HTR-8/SVneo (cell line): ENCODE measurements around the gene FOXO3.

Experiments
- DNase-seq: peaks from one replicate; pipeline ENCODE4 v3.0.0; 2011; ENCODE audit warnings: low spot score, mixed read lengths; ENCODE audit not compliant: insufficient read length
- FAIRE-seq: peaks from 2 replicates; lab custom pipeline; 2011; peaks lifted over from hg19 to GRCh38; lab: Jason Lieb, UNC

The FOXO3 gene

DNA sequence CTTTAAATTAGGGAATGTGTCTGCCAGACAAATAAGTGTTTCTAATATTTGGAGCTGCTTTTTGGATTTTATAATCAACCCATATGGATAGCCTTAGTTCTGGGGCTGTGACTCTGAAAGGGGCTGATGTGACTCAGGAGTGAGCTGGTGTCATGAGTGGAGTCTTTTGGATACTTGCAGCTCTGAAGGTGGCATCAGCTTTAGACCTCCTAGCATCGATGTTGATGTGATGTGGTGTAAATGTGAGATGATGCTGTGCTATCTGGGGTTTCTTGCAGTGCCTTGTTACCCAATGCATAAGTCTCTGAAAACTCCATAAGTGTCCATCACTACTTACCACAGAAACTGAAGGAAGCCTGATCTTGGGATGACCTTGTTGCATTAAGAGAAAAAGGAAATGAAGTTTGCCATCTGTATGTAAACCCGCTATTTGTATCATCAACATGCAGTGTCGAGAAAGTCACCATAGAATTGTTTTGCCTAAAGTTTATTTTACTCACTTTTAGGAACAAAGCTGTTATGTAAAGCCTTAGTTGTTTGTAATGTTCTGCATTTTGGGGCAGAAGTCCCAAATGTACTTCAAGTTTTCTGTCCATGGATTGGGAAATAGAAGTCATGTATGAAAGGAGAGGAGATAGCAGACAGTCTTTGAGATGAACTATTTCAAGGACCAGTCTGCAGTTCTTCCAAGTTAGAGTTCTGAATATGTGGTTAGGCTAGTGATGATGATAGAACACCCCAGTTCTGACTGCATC is 8.0 kb downstream of the FOXO3 start:
- no peak for FAIRE-seq
- DNase-seq: no peak

GRCh38 chr6:108570517-108570916 is 9.8 kb downstream of the FOXO3 start:
- FAIRE-seq: no peak
- no peak for DNase-seq

GRCh38 chr6:108574457-108575141 is 13.9 kb downstream of the FOXO3 start:
- no peak for DNase-seq
- no peak for FAIRE-seq

DNA sequence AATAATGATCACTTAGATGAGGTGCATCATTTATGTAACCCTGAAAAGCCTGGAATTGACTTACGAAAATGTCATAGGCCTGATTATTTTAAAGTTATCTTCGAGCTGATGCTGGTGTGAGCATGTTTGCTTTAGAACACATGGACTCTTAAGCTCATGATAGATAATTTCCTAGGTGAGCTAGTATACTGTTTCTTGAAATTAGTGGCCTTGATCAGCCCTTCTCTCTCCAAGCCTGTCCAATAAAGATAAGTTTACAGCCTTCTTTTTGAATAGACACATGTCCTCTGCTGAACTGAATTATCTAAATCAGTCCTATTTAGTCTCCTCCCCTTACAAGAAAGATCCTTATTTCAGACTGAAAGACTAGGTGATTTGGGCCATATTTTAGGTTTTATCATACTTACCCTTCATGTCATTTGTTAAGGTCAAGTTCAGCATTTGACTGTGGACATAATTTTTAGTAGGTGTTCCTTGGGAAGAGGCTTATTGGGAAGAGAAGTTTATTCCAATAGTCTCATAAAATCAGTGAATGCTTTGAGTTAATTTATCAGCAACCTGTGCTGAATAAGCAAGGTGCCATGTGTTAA is 15.3 kb downstream of the FOXO3 start:
- DNase-seq (no peak), FAIRE-seq (no peak)

DNA sequence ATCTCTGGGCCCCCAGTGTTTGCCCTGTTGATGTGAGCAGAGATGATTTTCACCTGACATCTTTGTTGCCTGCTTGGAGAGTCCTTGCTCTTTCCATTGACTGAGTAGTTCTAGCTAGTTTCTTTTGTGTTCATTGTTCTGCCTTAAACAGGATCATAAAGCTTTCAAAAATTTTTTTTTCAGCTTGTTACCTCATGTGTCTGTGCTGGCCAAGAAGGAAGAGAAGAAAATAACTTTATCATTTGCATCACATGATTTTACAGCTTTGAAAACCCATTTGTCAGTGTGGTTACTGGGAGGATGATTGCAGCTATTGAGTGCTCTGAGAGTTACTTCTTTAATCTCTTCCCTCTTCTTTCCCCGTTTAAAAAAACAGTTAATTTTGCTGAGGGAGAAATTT is 16.0 kb downstream of the FOXO3 start:
- DNase-seq (no peak), FAIRE-seq (no peak)

- FAIRE-seq (no peak), DNase-seq (no peak)
These were observed 17.4 kb downstream of the FOXO3 start for GRCh38 chr6:108578166-108578565.

DNA sequence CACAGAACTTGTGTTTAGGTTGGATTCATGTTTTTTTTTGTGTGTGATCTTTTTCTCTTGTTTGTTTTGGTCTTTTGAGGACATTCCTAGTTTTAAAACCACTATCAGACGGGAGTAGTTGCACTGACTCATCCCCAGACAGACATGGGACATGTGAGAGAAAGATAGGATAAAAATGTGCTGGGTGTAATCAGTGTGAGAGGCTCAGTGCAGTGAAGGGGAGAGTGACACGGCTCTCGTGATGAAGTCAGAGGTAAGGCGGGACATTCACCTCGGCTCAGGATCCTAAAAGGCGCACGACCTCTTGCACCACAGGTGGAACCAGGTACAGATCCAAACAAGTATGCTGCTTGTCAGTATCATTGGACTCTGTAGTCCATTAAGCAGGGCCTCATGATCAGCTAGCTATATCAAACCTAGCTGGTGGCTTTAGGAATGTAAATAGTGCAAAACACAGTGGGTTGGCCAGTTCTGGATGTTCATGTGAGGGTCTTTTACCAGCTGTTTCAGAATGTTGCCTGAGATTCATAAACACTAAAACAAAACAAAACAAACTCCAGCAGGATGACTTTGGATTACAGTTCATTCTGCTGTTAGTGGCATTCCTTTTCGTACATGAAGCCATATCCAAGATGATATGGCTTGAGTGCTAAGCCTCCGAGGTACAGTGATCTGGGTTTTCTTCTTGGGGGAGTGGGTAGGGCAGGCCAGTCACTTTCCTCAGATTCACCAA is 18.0 kb downstream of the FOXO3 start:
- DNase-seq (no peak), FAIRE-seq (no peak)

DNA sequence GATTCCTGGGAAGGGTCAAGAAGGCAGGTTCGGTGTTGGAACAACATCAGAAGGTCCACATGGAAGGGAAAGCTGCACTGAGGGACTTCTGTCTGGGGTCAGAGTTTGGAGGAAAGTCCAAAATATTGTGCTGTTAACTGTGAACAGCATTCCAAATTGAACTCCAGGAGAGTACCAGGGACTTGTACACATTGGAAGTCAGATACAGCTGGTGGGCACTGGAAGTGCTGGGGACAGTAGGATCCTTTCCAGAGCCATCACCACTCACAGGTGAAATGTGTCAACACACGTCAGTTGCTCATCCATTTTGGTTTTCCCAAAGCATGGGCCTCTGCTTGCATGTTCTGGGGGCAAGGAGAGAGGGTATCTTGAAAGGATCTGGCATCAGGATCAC is 18.6 kb downstream of the FOXO3 start:
- no peak for DNase-seq
- no peak for FAIRE-seq

- DNase-seq (no peak), FAIRE-seq (no peak)
These were observed 19.9 kb downstream of the FOXO3 start for GRCh38 chr6:108580646-108581045.

DNA sequence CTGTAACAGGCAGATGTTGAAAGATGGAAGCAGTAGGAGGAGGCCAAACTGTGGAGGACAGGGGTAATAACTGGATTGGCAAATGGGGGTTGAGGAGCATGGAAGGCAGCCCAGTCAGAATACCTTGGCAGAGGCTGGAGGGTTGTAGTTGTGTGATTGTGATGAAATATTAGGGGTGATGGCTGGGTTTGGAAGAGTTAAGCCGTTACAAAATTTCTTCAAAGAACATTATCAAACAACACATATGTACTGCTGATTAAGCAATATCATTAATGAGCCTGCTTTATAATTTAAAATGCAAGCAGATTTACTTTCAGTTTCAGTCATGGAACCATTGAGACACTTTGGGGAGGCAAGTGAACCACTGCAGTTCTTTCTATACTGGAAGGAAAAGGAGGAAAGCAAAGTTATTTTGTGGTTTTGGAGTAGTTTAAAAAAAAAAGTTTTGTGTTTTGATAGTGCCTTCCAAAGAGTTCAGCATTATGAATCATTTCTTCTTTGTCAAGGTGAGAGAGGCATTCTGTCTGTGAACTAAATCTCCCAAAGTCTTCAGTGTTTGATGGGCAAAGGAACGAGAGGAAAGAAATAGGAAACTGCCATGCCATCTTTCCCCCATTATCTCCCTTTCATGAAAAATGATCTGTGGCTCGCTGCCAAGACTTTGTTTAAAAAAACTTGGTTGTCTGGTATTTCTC is 20.7 kb downstream of the FOXO3 start:
- DNase-seq (no peak), FAIRE-seq (no peak)

DNA sequence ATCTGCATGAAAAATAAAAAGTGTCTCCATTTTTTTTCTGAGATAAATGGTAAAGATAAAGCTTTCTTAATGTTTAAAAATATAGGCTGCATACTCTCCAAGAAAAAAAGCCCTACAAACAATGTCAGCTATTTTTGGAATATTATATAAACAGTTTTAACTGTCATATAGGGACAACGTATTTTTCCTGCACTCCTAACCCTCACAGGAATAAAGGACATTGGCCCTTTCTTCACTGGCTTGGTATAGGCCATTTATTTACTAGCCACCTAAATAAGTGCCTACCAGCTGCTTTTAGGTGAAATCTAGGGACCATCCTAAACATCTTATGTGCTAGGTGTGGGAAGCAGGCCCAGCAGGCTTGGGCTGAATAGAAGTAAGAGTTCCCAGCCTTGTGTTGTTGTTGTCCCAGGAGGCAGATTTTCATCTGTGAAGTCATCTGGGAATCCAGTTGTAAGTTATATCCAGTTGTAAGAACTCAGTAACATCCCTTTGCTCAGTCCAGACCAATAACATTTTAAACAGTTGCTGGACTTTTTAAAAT is 21.3 kb downstream of the FOXO3 start:
- FAIRE-seq: no peak
- DNase-seq: no peak

- FAIRE-seq: no peak
- no peak for DNase-seq
These were observed 21.9 kb downstream of the FOXO3 start for GRCh38 chr6:108582618-108583017.

DNA sequence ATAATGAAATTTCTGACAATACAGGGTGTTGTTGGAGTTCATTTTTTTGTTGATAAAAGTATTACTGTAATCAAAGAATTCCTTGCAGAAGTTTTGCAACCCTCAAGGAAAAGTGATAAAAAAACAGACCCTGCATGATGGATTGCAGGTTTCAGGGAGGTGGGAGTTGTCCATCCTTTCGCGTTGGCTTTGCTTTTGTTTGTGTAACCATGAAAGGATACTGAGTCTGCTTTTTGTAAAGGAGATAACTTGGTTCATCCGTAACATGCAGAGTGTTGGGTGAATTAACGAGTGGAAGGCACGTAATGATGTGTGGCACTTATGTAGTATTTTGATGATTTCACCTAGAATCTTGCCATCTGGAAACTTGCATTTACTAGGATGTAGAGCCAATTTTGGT is 23.6 kb downstream of the FOXO3 start:
- no peak for FAIRE-seq
- no peak for DNase-seq

GRCh38 chr6:108585359-108585758 is 24.6 kb downstream of the FOXO3 start:
- no peak for DNase-seq
- FAIRE-seq: no peak

DNA sequence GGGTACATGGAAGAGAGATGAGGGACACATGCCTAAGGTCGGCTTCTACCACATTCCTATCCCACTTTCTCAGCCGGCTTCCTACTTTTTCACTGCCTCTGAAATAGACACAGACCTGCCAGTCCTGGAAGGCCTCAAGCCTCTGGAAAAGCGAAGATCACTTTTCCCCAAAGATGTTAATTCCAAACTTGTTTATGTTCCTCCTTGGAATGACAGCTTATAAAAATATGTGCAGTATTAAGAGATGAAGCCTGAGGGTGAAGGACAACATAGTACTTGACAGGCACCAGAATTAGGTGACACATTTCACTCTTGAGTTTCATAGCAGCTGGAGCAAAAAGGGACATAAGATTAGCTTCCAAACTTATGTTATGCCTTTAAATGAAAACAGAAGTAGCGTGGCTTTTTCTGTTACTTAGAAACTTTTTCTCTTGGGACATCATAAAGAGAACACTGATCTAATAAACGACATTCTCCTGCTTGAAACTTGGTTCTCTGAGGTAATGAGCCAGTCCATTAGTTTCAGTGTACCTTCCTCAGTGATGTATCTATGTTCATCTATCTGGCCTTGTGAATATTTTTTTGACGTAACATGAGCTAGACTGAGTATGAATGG is 25.3 kb downstream of the FOXO3 start:
- DNase-seq (no peak), FAIRE-seq (no peak)

DNA sequence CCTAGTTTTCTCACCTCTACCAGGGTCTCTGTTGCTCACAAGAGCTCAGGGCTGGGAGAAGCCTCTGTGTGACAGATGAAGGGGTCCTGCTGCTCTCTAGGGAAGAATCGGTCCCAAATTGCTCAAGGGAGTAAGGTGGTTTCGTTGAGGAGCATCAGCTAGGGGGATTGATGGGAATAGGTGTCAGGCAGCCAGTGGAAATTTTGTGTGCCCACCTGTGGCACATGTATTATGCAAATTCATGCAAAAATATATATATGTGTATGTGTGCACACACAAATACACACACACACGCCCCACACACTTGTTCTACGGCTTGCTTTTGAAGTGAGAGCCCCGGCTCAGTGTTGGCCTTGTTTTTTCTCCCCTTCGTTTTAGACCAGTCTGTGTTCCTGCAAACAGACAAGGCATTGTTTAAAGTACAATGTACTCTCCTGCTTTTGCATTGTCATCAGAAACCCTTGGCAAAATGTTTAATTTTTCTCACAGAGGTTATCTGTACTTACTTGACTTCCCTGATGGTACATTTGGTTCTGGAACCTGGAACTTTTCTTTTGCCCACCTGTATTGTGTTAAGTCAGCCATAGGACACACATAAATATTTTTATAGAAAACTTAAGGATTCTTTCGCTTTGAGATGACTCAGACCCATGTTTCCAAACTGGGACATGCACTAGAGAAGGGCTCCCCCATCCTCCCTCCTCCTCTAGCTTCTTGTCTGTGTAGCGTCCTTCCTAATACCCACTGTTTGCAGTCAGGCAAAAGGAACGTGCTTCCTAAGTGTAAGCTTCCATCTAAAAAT is 26.7 kb downstream of the FOXO3 start:
- no peak for FAIRE-seq
- DNase-seq: no peak

DNA sequence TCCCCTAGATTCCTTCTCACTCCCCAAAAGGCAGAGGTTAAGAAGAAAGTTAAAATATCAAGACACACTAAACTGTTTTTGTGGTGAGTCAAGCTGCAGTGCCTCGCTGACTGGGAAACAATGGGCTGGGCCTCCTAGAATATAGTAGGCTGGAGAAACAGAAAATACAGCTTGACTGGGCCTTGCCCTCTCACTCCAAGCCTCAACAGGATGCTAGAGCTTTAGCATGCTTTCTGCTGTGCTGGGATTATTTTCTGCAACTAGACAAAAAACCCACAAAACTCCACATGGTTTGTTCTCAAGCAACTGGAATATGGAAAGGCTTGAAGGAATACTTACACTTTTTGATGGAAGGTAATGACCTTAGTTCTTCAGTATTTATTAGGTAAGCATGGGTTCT is 27.9 kb downstream of the FOXO3 start:
- FAIRE-seq (no peak), DNase-seq (no peak)

- no peak for FAIRE-seq
- DNase-seq: no peak
These were observed 28.6 kb downstream of the FOXO3 start for GRCh38 chr6:108589244-108589791.
